ENCODE measurements around the gene KIN.
"Not testable (repeated sequence)": the region's sequence is repeated elsewhere in the genome, so short reads cannot be mapped to it uniquely, and the experiment has no call there.

KIN gene

GRCh38 chr10:7787857-7788638 is at the start of gene KIN, which contains the start of gene ATP5F1C:
Gene KIN, minus strand, starts transcription at chr10:7787993. Its CDS starts 60 bp downstream, at chr10:7787933.
Gene ATP5F1C, plus strand, starts transcription at chr10:7788177. Its CDS starts 31 bp downstream, at chr10:7788208.
- DNase-seq (ENCODE audit: low spot score), result peak; percentile 98

- no peak for DNase-seq (ENCODE audit: low spot score)
These were observed 48.8 kb upstream of the KIN start for GRCh38 chr10:7836571-7836970.

- no peak for DNase-seq (ENCODE audit: low spot score)
These were observed 46.5 kb upstream of the KIN start for GRCh38 chr10:7834262-7834661.

- DNase-seq (ENCODE audit: low spot score), result no peak
These were observed 45.4 kb upstream of the KIN start for GRCh38 chr10:7833210-7833609.

- no peak for DNase-seq (ENCODE audit: low spot score)
These were observed 44.3 kb upstream of the KIN start for GRCh38 chr10:7832060-7832459.

GRCh38 chr10:7829289-7829834 is 41.6 kb upstream of the KIN start:
- DNase-seq (ENCODE audit: low spot score), result no peak

GRCh38 chr10:7826971-7827370 is 39.2 kb upstream of the KIN start:
- DNase-seq (ENCODE audit: low spot score), result no peak

- no peak for DNase-seq (ENCODE audit: low spot score)
These were observed 36.5 kb upstream of the KIN start for GRCh38 chr10:7824251-7824650.

GRCh38 chr10:7819121-7819460 is 31.3 kb upstream of the KIN start:
- DNase-seq (ENCODE audit: low spot score), result peak; percentile 19

- DNase-seq (ENCODE audit: low spot score), result peak; percentile 88
These were observed 30.7 kb upstream of the KIN start, which contains the start of gene TAF3 for GRCh38 chr10:7818295-7819120. Gene TAF3, plus strand, starts transcription at chr10:7818505. Its CDS starts 205 bp downstream, at chr10:7818710.

- DNase-seq (ENCODE audit: low spot score), result no peak
These were observed 30.1 kb upstream of the KIN start for GRCh38 chr10:7817984-7818294.

- no peak for DNase-seq (ENCODE audit: low spot score)
These were observed 29.8 kb upstream of the KIN start for GRCh38 chr10:7817576-7817975.

- DNase-seq (ENCODE audit: low spot score), result no peak
These were observed 25.7 kb upstream of the KIN start for GRCh38 chr10:7813481-7813880.

GRCh38 chr10:7811743-7812142 is 23.9 kb upstream of the KIN start:
- DNase-seq (ENCODE audit: low spot score), result not testable (repeated sequence)

GRCh38 chr10:7811000-7811399 is 23.2 kb upstream of the KIN start:
- DNase-seq (ENCODE audit: low spot score), result no peak

GRCh38 chr10:7810443-7810842 is 22.6 kb upstream of the KIN start:
- DNase-seq (ENCODE audit: low spot score), result no peak

GRCh38 chr10:7808686-7809267 is 21.0 kb upstream of the KIN start:
- no peak for DNase-seq (ENCODE audit: low spot score)

- no peak for DNase-seq (ENCODE audit: low spot score)
These were observed 16.9 kb upstream of the KIN start for GRCh38 chr10:7804741-7805140.

- no peak for DNase-seq (ENCODE audit: low spot score)
These were observed 16.4 kb upstream of the KIN start for GRCh38 chr10:7804216-7804615.

- no peak for DNase-seq (ENCODE audit: low spot score)
These were observed 14.8 kb upstream of the KIN start for GRCh38 chr10:7802606-7803005.

GRCh38 chr10:7797582-7797981 is 9.8 kb upstream of the KIN start:
- DNase-seq (ENCODE audit: low spot score), result no peak

GRCh38 chr10:7795605-7796004 is 7.8 kb upstream of the KIN start:
- DNase-seq (ENCODE audit: low spot score), result no peak
